COLO829 (cell line): Measurements from ENCODE around the gene CHAF1A.

ENCODE experiments used
- DNase-seq: peaks from one replicate; pipeline ENCODE4 v3.0.0; 2012; ENCODE audit warnings: low spot score

CHAF1A gene

GRCh38 chr19:4442819-4443146 is 40.3 kb downstream of the CHAF1A start:
- DNase-seq: no peak

GRCh38 chr19:4443188-4443587 is 40.7 kb downstream of the CHAF1A start:
- no peak for DNase-seq

- no peak for DNase-seq
Observed at GRCh38 chr19:4443966-4444764, 41.7 kb downstream of the CHAF1A start.

- no peak for DNase-seq
Observed at GRCh38 chr19:4444765-4445741, 42.6 kb downstream of the CHAF1A start.

- no peak for DNase-seq
Observed at GRCh38 chr19:4445963-4446703, 43.7 kb downstream of the CHAF1A start.

- no peak for DNase-seq
Observed at GRCh38 chr19:4446704-4447200, 44.3 kb downstream of the CHAF1A start.

- no peak for DNase-seq
Observed at GRCh38 chr19:4447327-4448146, 45.1 kb downstream of the CHAF1A start.

- DNase-seq: no peak
Observed at GRCh38 chr19:4448147-4448985, 45.9 kb downstream of the CHAF1A start.

- DNase-seq: no peak
Observed at GRCh38 chr19:4449022-4449638, 46.7 kb downstream of the CHAF1A start.

GRCh38 chr19:4449639-4450028 is 47.2 kb downstream of the CHAF1A start:
- no peak for DNase-seq

GRCh38 chr19:4452230-4452990 is 50.0 kb downstream of the CHAF1A start:
- no peak for DNase-seq

GRCh38 chr19:4453232-4454179 is 51.1 kb downstream of the CHAF1A start:
- no peak for DNase-seq

GRCh38 chr19:4454747-4455718 is 52.6 kb downstream of the CHAF1A start:
- no peak for DNase-seq

GRCh38 chr19:4455719-4456475 is 53.5 kb downstream of the CHAF1A start:
- DNase-seq: no peak

GRCh38 chr19:4456476-4456842 is 54.0 kb downstream of the CHAF1A start:
- DNase-seq: peak; percentile 54
